Endothelial cell of umbilical vein (primary cell): ENCODE measurements around the gene ALKBH8. TPM values are rescaled to one million over a fixed set of nuclear protein-coding genes. Genes with fewer than 3 reads are reported as not detected.

Source experiments
- BruUV-seq: library from RNA; stranded (reverse); fragments of 400-500 nt; replicated peaks from 2 replicates; lab custom pipeline; 2021; lab: Mats Ljungman, UMichigan
- CTCF ChIA-PET: fragments of 300-600, 350-600 bp; sonication (Branson Sonifier 250); formaldehyde crosslinking; loops from one replicate; lab custom pipeline; 2021; ENCODE audit warnings: antibody characterized with exemption, inconsistent platforms; lab: Charles Lee
- POLR2A ChIA-PET: fragments of 300-600, 350-600 bp; sonication (Branson Sonifier 250); formaldehyde crosslinking; loops from one replicate; lab custom pipeline; 2021; ENCODE audit warnings: antibody characterized with exemption, inconsistent platforms; lab: Charles Lee
- DNase-seq: peaks from one replicate; pipeline ENCODE4 v3.0.0-alpha.2; 2011; ENCODE audit warnings: low read depth, low spot score
- FAIRE-seq: peaks from 2 replicates; lab custom pipeline; 2011; peaks lifted over from hg19 to GRCh38; lab: Jason Lieb, UNC
- H2AFZ ChIP-seq: 2 replicates; pipeline ENCODE4 v1.6.0; 2012; ENCODE audit warnings: low read depth, low read length, control low read depth, inconsistent platforms
- H3K27ac ChIP-seq: 2 replicates; pipeline ENCODE4 v1.5.1; 2011; ENCODE audit warnings: low read depth, mild to moderate bottlenecking, control low read depth, low read length, moderate library complexity; ENCODE audit not compliant: insufficient read depth
- H3K27me3 ChIP-seq, 2 experiments: 2 replicates each; pipeline versions ENCODE4 v1.6.0 to v1.6.1; 2011; ENCODE audit warnings: low read length in 2 of 2, mixed read lengths in 1 of 2; ENCODE audit not compliant: control insufficient read depth in 2 of 2, insufficient read depth in 2 of 2
- H3K36me3 ChIP-seq, 2 experiments: 2 replicates in 1 of 2; 3 replicates in 1 of 2; pipeline ENCODE4 v1.5.1; 2011; ENCODE audit warnings: low read length in 2 of 2, mild to moderate bottlenecking in 1 of 2, moderate library complexity in 1 of 2; ENCODE audit not compliant: control insufficient read depth in 2 of 2, insufficient read depth in 2 of 2; ENCODE audit errors: extremely low read depth in 1 of 2
- H3K4me1 ChIP-seq: 3 replicates; pipeline ENCODE4 v1.5.1; 2011; ENCODE audit warnings: mild to moderate bottlenecking, low read length; ENCODE audit not compliant: control insufficient read depth, insufficient read depth; ENCODE audit errors: extremely low read depth
- H3K4me2 ChIP-seq: 2 replicates; pipeline ENCODE4 v1.6.1; 2011; ENCODE audit warnings: low read length, control low read depth, mixed read lengths; ENCODE audit not compliant: insufficient read depth
- H3K4me3 ChIP-seq, 3 experiments: fragments of 200-600 bp in 1 of 3; sonication (generic), shearing (Covaris generic) in 1 of 3; replicated peaks in 1 of 3; 2 replicates each; pipeline ENCODE4 v1.5.1; 2011 to 2016; ENCODE audit warnings: control low read depth in 3 of 3, low read length in 3 of 3, mild to moderate bottlenecking in 2 of 3, inconsistent platforms in 1 of 3, low read depth in 1 of 3, moderate library complexity in 1 of 3; ENCODE audit not compliant: insufficient read depth in 1 of 3
- H3K79me2 ChIP-seq: 2 replicates; pipeline ENCODE4 v1.6.0; 2012; ENCODE audit warnings: low read length, inconsistent platforms; ENCODE audit not compliant: control insufficient read depth, insufficient read depth
- H3K9ac ChIP-seq: replicated peaks from 2 replicates; pipeline ENCODE3; 2011; ENCODE audit warnings: low read length, control low read depth; ENCODE audit not compliant: insufficient read depth; ENCODE audit errors: extremely low read depth
- H3K9me1 ChIP-seq: replicated peaks from 3 replicates; pipeline ENCODE4 v1.6.0; 2011; ENCODE audit warnings: mild to moderate bottlenecking, low read length; ENCODE audit not compliant: control insufficient read depth, insufficient read depth; ENCODE audit errors: extremely low read depth
- H3K9me3 ChIP-seq: replicated peaks from 2 replicates; pipeline ENCODE4 v1.5.1; 2012; ENCODE audit warnings: low read length, inconsistent platforms; ENCODE audit not compliant: control insufficient read depth, insufficient read depth
- H4K20me1 ChIP-seq: replicated peaks from 2 replicates; pipeline ENCODE3; 2011; ENCODE audit warnings: mild to moderate bottlenecking, low read length; ENCODE audit not compliant: control insufficient read depth, insufficient read depth; ENCODE audit errors: extremely low read depth
- CTCF ChIP-seq, 2 donors: IDR thresholded peaks; 1 replicate in 1 of 2; 2 replicates in 1 of 2; pipeline ENCODE4 v1.5.1; 2011; ENCODE audit warnings: low read length in 2 of 2, mild to moderate bottlenecking in 2 of 2, moderate library complexity in 2 of 2, control low read depth in 1 of 2, inconsistent platforms in 1 of 2, low read depth in 1 of 2; ENCODE audit not compliant: insufficient read depth in 1 of 2; ENCODE audit errors: extremely low read depth in 1 of 2
- GATA2 ChIP-seq: IDR thresholded peaks from 2 replicates; pipeline ENCODE4 v1.7.0; 2011; ENCODE audit warnings: low read depth, mild to moderate bottlenecking, moderate library complexity, mixed read lengths, low read length; ENCODE audit not compliant: insufficient read length, insufficient read depth
- MAX ChIP-seq: IDR thresholded peaks from 2 replicates; pipeline ENCODE4 v1.6.1; 2011; ENCODE audit not compliant: insufficient read depth, insufficient read length
- dilution Hi-C: fragments of 300-500 bp; cut with MboI; formaldehyde crosslinking; loops from one replicate; pipeline ENCODE4 v1.15.0; 2019; ENCODE audit warnings: low sequenced_read_pairs; ENCODE audit not compliant: extremely low pct_ligation_motif_present
- intact Hi-C: fragments of 100-400 bp; cut with micrococcal nuclease; formaldehyde crosslinking; loops from one replicate; pipeline ENCODE4 v1.10.0; 2022
- polyA plus RNA-seq, 4 experiments: library from polyadenylated mRNA; depleted of rRNA in 3 of 4; stranded (reverse) in 3 of 4; unstranded in 1 of 4; fragments of >200 nt; gene quantifications; 2 replicates each; pipeline versions ENCODE4 v1.2.1 to v1.2.3, GENCODE V29; 2011 to 2012; ENCODE audit warnings: missing spikeins in 1 of 4
- total RNA-seq: library from RNA; stranded (reverse); gene quantifications from 2 replicates; pipeline ENCODE4 v1.2.3, GENCODE V29; 2021

The ALKBH8 gene
- total and polyA plus RNA-seq, 2 donors (not counting 3 experiments of a cell fraction or from before 2014, with no cell fraction given) = 2.6 to 10.2 TPM

GRCh38 chr11:107592231-107592590 is 26.7 kb upstream of the ALKBH8 start:
- peak overlapping the region; percentile 51 for H3K4me2 ChIP-seq
- H3K4me1 ChIP-seq = peaks cover 12% of the 10 kb centered on the region
- H3K9me1 ChIP-seq = no peaks in the 10 kb centered on the region
- peak overlapping the region; percentile 73 for H2AFZ ChIP-seq
- no peaks in the 10 kb centered on the region for H3K79me2 ChIP-seq
- ChIA-PET POLR2A (no interaction called here), CTCF (interaction anchor here (0.9 to 2.7 kb wide), 6 partner anchors 16 to 179 kb away, joined by 3 to 14 read pairs (median 4); no protein-coding TSS in a partner anchor)
- peak; percentile 39 for DNase-seq
- TF ChIP-seq CTCF (IDR thresholded peaks at IDR 0.05; ENCODE audit: extremely low read depth in 1 of 2, insufficient read depth in 1 of 2, low read depth in 1 of 2, low read length in 2 of 2) (no peak), MAX (no peak), GATA2 (no peak)
- intact Hi-C loops = no loop called here
- H3K27me3 ChIP-seq = peaks cover 16 to 43% of the 10 kb centered on the region in 2 experiments
- FAIRE-seq = no peak
- no peak overlapping the region for H3K27ac ChIP-seq
- dilution Hi-C loops = no loop called here
- no peak overlapping the region for H3K9ac ChIP-seq
- H4K20me1 ChIP-seq = no peaks in the 10 kb centered on the region
- no peaks in the 10 kb centered on the region for H3K36me3 ChIP-seq
- no TSS peak for BruUV-seq
- no peaks in the 10 kb centered on the region for H3K9me3 ChIP-seq
- peak overlapping the region in 1 of 3 experiments; percentile 50 for H3K4me3 ChIP-seq
